Breast epithelium (tissue), 4 donors: ENCODE results near the gene AEBP2. TPM values are rescaled to one million over a fixed set of nuclear protein-coding genes. Genes with fewer than 3 reads are reported as not detected.

ENCODE experiments used
- DNase-seq, 2 donors: peaks; one replicate each; pipeline ENCODE4 v3.0.0-alpha.2; 2019; ENCODE audit warnings: low spot score in 2 of 2
- H3K27ac ChIP-seq, 2 donors: fragments of 200-600 bp; sonication (generic) in 1 of 2; one replicate each; pipeline ENCODE4 v1.5.1; 2016 to 2019; ENCODE audit warnings: mild to moderate bottlenecking in 1 of 2
- H3K27me3 ChIP-seq, 2 donors: fragments of 200-600 bp; sonication (generic) in 1 of 2; one replicate each; pipeline versions ENCODE4 v1.5.1 to v1.6.0; 2017 to 2019; ENCODE audit warnings: control low read depth in 1 of 2, mild to moderate bottlenecking in 1 of 2
- H3K36me3 ChIP-seq: fragments of 200-600 bp; one replicate; pipeline ENCODE4 v1.5.1; 2019
- H3K4me1 ChIP-seq, 2 donors: fragments of 200-600 bp; sonication (generic); one replicate each; pipeline ENCODE4 v1.5.1; 2016 to 2019; ENCODE audit warnings: control low read depth in 1 of 2
- H3K4me3 ChIP-seq, 3 donors: fragments of 200-600 bp; sonication (generic); 1 replicate in 2 of 3; 2 replicates in 1 of 3; pipeline ENCODE4 v1.5.1; 2016 to 2019; ENCODE audit warnings: mild to moderate bottlenecking in 3 of 3, moderate library complexity in 2 of 3
- H3K9me3 ChIP-seq, 2 donors: fragments of 200-600 bp; sonication (generic) in 1 of 2; one replicate each; pipeline ENCODE4 v1.5.1; 2016 to 2019; ENCODE audit warnings: control low read depth in 1 of 2
- CTCF ChIP-seq, 3 donors: fragments of 450-650 bp; IDR thresholded peaks; one replicate each; pipeline ENCODE4 v1.5.1; 2016 to 2017; ENCODE audit warnings: antibody characterized with exemption in 3 of 3, mild to moderate bottlenecking in 3 of 3, moderate library complexity in 3 of 3
- POLR2A ChIP-seq: fragments of 450-650 bp; IDR thresholded peaks from one replicate; pipeline ENCODE4 v1.6.1; 2016; ENCODE audit warnings: antibody characterized with exemption, mild to moderate bottlenecking, moderate library complexity
- POLR2AphosphoS5 ChIP-seq, 3 donors: sonication (generic); formaldehyde crosslinking; IDR thresholded peaks; one replicate each; pipeline ENCODE4 v1.6.1; 2017; ENCODE audit warnings: antibody characterized with exemption in 3 of 3
- intact Hi-C: fragments of 100-400 bp; cut with DNase I; formaldehyde crosslinking; loops from one replicate; pipeline ENCODE4 v1.15.1; 2023; ENCODE audit warnings: low total_unique reads
- total RNA-seq, 3 donors: library from RNA; depleted of rRNA; stranded (reverse); fragments of >200 nt; gene quantifications; one replicate each; pipeline ENCODE4 v1.1.0, GENCODE V29; 2016

The AEBP2 gene
- total RNA-seq, 3 donors from 2014 or later: 38.2 to 50.3 (median 42.0) TPM

- DNase-seq: no peak
- no peaks in the 10 kb centered on the region for H3K9me3 ChIP-seq
- no peaks in the 10 kb centered on the region for H3K36me3 ChIP-seq
- no peak overlapping the region for H3K4me3 ChIP-seq
- H3K4me1 ChIP-seq: peaks cover 0 to 2% of the 10 kb centered on the region in 2 donors
- TF ChIP-seq CTCF (IDR thresholded peaks at IDR 0.05): no peak
- TF ChIP-seq POLR2AphosphoS5 (IDR thresholded peaks at IDR 0.05): no peak
- TF ChIP-seq POLR2A: no peak
- no peaks in the 10 kb centered on the region for H3K27me3 ChIP-seq
- H3K27ac ChIP-seq: no peak overlapping the region
- intact Hi-C loops: no loop called here
Observed at GRCh38 chr12:19506497-19506896, 67.2 kb downstream of the AEBP2 start.

GRCh38 chr12:19507823-19508222, 68.5 kb downstream of the AEBP2 start:
- no peak for TF ChIP-seq POLR2A
- peak in 1 of 3 donors; percentile 24 for TF ChIP-seq CTCF (IDR thresholded peaks at IDR 0.05)
- intact Hi-C loops: no loop called here
- Histone ChIP-seq H3K9me3 (no peaks in the 10 kb centered on the region), H3K36me3 (no peaks in the 10 kb centered on the region), H3K27me3 (no peaks in the 10 kb centered on the region), H3K4me3 (no peak overlapping the region), H3K4me1 (peaks cover 0 to 2% of the 10 kb centered on the region in 2 donors), H3K27ac (no peak overlapping the region)
- no peak for DNase-seq

- intact Hi-C loops: no loop called here
- H3K4me1 ChIP-seq: peaks cover 0 to 2% of the 10 kb centered on the region in 2 donors
- no peak for TF ChIP-seq POLR2A
- no peak for TF ChIP-seq POLR2AphosphoS5 (IDR thresholded peaks at IDR 0.05)
- TF ChIP-seq CTCF (IDR thresholded peaks at IDR 0.05): no peak
Observed at GRCh38 chr12:19510461-19510860, 71.2 kb downstream of the AEBP2 start.

GRCh38 chr12:19515179-19515578, 75.9 kb downstream of the AEBP2 start:
- intact Hi-C loops: no loop called here
- H3K27ac ChIP-seq: no peak overlapping the region

More at GRCh38 chr12:19510461-19510860, 71.2 kb downstream of the AEBP2 start:
- no peak overlapping the region for H3K4me3 ChIP-seq
- no peaks in the 10 kb centered on the region for H3K27me3 ChIP-seq
- DNase-seq: no peak
- no peak overlapping the region for H3K27ac ChIP-seq
- H3K9me3 ChIP-seq: no peaks in the 10 kb centered on the region
- H3K36me3 ChIP-seq: no peaks in the 10 kb centered on the region

GRCh38 chr12:19517583-19517982, 78.3 kb downstream of the AEBP2 start:
- no peak for DNase-seq
- H3K4me3 ChIP-seq: no peak overlapping the region
- no peaks in the 10 kb centered on the region for H3K36me3 ChIP-seq
- no peak for TF ChIP-seq POLR2A
- TF ChIP-seq CTCF (IDR thresholded peaks at IDR 0.05): no peak
- TF ChIP-seq POLR2AphosphoS5 (IDR thresholded peaks at IDR 0.05): no peak
- intact Hi-C loops: no loop called here
- no peaks in the 10 kb centered on the region for H3K4me1 ChIP-seq
- no peaks in the 10 kb centered on the region for H3K27me3 ChIP-seq
- H3K9me3 ChIP-seq: no peaks in the 10 kb centered on the region
- no peak overlapping the region for H3K27ac ChIP-seq

More at GRCh38 chr12:19515179-19515578, 75.9 kb downstream of the AEBP2 start:
- Histone ChIP-seq H3K4me1 (no peaks in the 10 kb centered on the region), H3K4me3 (no peak overlapping the region), H3K27me3 (no peaks in the 10 kb centered on the region), H3K9me3 (no peaks in the 10 kb centered on the region), H3K36me3 (no peaks in the 10 kb centered on the region)
- no peak for DNase-seq
- TF ChIP-seq CTCF (IDR thresholded peaks at IDR 0.05) (no peak), POLR2AphosphoS5 (IDR thresholded peaks at IDR 0.05) (no peak), POLR2A (no peak)
